ENCODE measurements around the gene EFNA4. TPM values are rescaled to one million over a fixed set of nuclear protein-coding genes. Genes with fewer than 3 reads are reported as not detected.

EFNA4 gene
- total RNA-seq, 1 experiment from 2014 or later: 8.0 TPM

DNA sequence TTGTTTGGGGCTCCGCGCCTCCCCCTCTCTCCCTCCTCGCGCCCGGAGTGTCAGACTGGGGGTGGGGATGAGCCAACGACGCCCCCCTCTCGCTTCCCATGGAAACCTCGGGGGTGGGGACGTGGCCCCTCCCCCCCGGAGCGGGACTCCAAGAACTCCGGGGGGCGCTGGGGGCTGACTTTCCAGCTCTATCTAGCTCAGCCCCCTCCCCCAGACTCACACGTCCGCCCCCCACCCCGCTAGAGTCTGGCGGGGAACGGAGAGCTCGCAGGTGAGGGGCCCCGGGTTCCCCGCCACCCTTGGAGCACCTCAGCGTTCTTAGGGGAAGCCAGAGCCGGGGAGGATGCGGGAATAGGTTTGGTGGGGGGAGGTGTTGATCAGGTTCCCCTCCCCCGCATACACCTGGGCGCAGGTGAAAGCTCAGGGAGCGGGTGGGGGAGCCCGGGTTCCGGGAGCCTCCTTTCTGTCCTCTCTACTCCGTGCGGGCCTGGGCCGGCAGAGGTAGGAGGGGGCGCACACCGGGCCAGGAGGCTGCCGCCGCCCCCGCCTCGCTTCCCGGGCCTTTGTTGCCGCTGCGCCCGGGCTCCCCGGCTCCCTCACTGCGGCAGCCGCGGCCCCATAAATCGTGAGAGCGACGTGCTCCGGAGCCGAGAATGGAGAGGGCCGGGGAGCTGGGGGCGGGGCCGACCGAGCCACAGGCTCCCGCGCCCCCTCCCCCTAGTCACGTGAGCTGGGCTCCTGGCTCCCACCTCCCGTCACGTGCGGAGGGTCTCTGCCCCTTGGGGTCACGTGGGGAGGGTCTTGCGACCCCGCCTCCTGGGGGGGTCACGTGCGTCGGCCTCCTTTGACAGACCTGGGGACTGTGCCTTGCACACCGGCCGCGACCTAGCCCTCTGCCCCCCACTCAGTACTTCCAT, 17.0 kb downstream of the EFNA4 start:
- no TSS peak for BruUV-seq (replicated peaks)
- POLR2A ChIA-PET: no interaction called here
- peak overlapping the region; percentile 33 to 53 for H3K4me3 ChIP-seq (ENCODE audit: low read depth in 2 of 2, low read length in 2 of 2)
- H3K4me1 ChIP-seq (ENCODE audit: control insufficient read depth, insufficient read depth, low read length): peaks cover 17% of the 10 kb centered on the region
- intact Hi-C loops (cut with micrococcal nuclease; ENCODE audit: unreplicated experiment): no loop called here
- ATAC-seq (no peak), DNase-seq (ENCODE audit: low read depth, low spot score) (no peak)
- TF ChIP-seq, protein P1, sequence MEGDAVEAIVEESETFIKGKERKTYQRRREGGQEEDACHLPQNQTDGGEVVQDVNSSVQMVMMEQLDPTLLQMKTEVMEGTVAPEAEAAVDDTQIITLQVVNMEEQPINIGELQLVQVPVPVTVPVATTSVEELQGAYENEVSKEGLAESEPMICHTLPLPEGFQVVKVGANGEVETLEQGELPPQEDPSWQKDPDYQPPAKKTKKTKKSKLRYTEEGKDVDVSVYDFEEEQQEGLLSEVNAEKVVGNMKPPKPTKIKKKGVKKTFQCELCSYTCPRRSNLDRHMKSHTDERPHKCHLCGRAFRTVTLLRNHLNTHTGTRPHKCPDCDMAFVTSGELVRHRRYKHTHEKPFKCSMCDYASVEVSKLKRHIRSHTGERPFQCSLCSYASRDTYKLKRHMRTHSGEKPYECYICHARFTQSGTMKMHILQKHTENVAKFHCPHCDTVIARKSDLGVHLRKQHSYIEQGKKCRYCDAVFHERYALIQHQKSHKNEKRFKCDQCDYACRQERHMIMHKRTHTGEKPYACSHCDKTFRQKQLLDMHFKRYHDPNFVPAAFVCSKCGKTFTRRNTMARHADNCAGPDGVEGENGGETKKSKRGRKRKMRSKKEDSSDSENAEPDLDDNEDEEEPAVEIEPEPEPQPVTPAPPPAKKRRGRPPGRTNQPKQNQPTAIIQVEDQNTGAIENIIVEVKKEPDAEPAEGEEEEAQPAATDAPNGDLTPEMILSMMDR (IDR thresholded peaks at IDR 0.05): no peak
- TF ChIP-seq TCF7L2 (IDR thresholded peaks at IDR 0.05; ENCODE audit: low read depth, low read length): peak; percentile 58; the same call in 1 of the 2 replicates
- H3K27me3 ChIP-seq (ENCODE audit: control insufficient read depth, insufficient read depth, low read length): peaks cover 9% of the 10 kb centered on the region
- in situ Hi-C loops (cut with HindIII; ENCODE audit: low pct_unique_long_range_greater_than_20kb, low sequenced_read_pairs): no loop called here
- CTCF ChIA-PET: no interaction called here
- H3K9me3 ChIP-seq (ENCODE audit: control insufficient read depth, insufficient read depth, low read depth, low read length): no peaks in the 10 kb centered on the region
- no peaks in the 10 kb centered on the region; the same call in 1 of the 2 replicates for H3K36me3 ChIP-seq (ENCODE audit: control insufficient read depth, insufficient read depth, low read length)
- H3K27ac ChIP-seq (ENCODE audit: low read length): no peak overlapping the region

DNA sequence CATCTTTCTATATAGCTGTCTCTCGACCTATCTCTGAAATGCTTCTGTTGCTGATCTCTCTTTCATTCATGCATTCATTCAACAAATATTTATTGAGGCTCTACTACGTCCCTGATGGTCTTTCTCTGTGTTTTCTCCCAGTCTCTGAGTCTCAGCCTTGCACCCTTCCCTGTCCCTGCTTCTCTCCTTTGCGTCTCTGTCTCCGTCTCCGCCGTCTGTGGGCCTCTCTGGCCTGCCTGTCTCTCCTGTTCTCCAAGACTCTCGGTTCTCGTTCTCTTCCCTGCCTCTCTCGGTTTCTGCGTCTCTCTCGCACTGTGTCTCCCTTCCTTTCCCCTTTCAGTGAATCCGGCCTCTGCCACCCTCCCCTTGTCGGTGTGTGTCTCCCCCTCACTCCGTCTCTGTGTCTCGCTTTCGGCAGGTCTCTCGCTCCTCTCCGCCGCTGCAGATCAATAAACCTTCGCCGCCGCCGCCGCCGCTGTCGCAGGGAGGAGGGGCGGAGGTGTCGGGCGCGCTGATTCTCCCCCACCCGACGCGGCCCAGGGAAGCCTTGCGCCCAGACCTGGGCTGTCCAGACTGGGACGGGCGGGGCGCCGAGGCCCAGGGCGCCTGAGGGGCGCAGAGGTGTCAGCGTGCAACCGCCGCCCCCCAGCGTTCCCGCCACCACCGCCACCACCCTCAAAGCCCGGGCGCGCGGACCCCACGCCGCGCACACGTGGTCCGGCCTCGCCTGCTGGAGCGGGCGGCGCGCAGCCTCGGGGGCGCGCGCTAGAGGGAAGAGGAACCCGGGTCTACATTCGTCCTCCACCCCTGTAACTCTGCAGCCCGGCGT, 18.1 kb downstream of the EFNA4 start:
- no peak overlapping the region for H3K27ac ChIP-seq (ENCODE audit: low read length)
- DNase-seq (ENCODE audit: low read depth, low spot score) (no peak), ATAC-seq (no peak)
- POLR2A ChIA-PET: no interaction called here
- intact Hi-C loops (cut with micrococcal nuclease; ENCODE audit: unreplicated experiment) (no loop called here), in situ Hi-C loops (cut with HindIII; ENCODE audit: low pct_unique_long_range_greater_than_20kb, low sequenced_read_pairs) (no loop called here)
- peaks cover 9% of the 10 kb centered on the region for H3K27me3 ChIP-seq (ENCODE audit: control insufficient read depth, insufficient read depth, low read length)
- BruUV-seq (replicated peaks): no TSS peak
- peaks cover 21% of the 10 kb centered on the region for H3K4me1 ChIP-seq (ENCODE audit: control insufficient read depth, insufficient read depth, low read length)
- no peaks in the 10 kb centered on the region; the same call in 1 of the 2 replicates for H3K36me3 ChIP-seq (ENCODE audit: control insufficient read depth, insufficient read depth, low read length)
- peak; percentile 10; the same call in 1 of the 2 replicates for TF ChIP-seq TCF7L2 (IDR thresholded peaks at IDR 0.05; ENCODE audit: low read depth, low read length)
- no peak for TF ChIP-seq REST (IDR thresholded peaks at IDR 0.05; ENCODE audit: insufficient read depth in 1 of 2, low read depth in 2 of 2, low read length in 1 of 2)
- H3K9me3 ChIP-seq (ENCODE audit: control insufficient read depth, insufficient read depth, low read depth, low read length): no peaks in the 10 kb centered on the region
- peak overlapping the region; percentile 28 to 53 for H3K4me3 ChIP-seq (ENCODE audit: low read depth in 2 of 2, low read length in 2 of 2)
- CTCF ChIA-PET: interaction anchor here (0.6 kb wide), 1 partner anchor 10 kb away, joined by 3 read pairs; no protein-coding TSS in a partner anchor
